H1 (cell line): Measurements from ENCODE around the gene CCDC30. TPM values are rescaled to one million over a fixed set of nuclear protein-coding genes. Genes with fewer than 3 reads are reported as not detected.

Experiments
- CTCF ChIA-PET: fragments of 300-600 bp; sonication (Branson Sonifier 250); formaldehyde crosslinking; loops from one replicate; lab custom pipeline; 2021; ENCODE audit not compliant: partially characterized antibody; lab: Charles Lee
- POLR2A ChIA-PET: fragments of 300-600 bp; sonication (Branson Sonifier 250); formaldehyde crosslinking; loops from one replicate; lab custom pipeline; 2021; ENCODE audit warnings: inconsistent platforms; ENCODE audit not compliant: partially characterized antibody; lab: Charles Lee
- DNase-seq, 2 experiments: peaks; one replicate each; pipeline versions ENCODE4 v3.0.0 to v3.0.0-alpha.2; 2010 to 2022; ENCODE audit warnings: low spot score in 2 of 2, low read depth in 1 of 2, mixed read lengths in 1 of 2
- FAIRE-seq: peaks from 2 replicates; lab custom pipeline; 2011; peaks lifted over from hg19 to GRCh38; lab: Jason Lieb, UNC
- H2AFZ ChIP-seq: 2 replicates; pipeline ENCODE4 v1.8.1; 2012; ENCODE audit warnings: low read length, inconsistent platforms
- H2AK5ac ChIP-seq: 2 replicates; pipeline ENCODE4 v1.6.1; 2013; ENCODE audit warnings: low read depth, low read length
- H2BK120ac ChIP-seq: replicated peaks from 2 replicates; pipeline ENCODE3; 2013; ENCODE audit warnings: low read depth, low read length, inconsistent platforms
- H2BK12ac ChIP-seq: 2 replicates; pipeline ENCODE4 v1.6.1; 2013; ENCODE audit warnings: low read depth, low read length
- H2BK15ac ChIP-seq: 2 replicates; pipeline ENCODE4 v1.6.1; 2013; ENCODE audit warnings: low read length
- H2BK20ac ChIP-seq: 2 replicates; pipeline ENCODE4 v1.6.1; 2013; ENCODE audit warnings: low read length
- H2BK5ac ChIP-seq: 2 replicates; pipeline ENCODE4 v1.6.1; 2013; ENCODE audit warnings: low read depth, low read length
- H3K14ac ChIP-seq: 2 replicates; pipeline ENCODE4 v1.6.1; 2013; ENCODE audit warnings: inconsistent platforms; ENCODE audit not compliant: insufficient read length
- H3K18ac ChIP-seq: 2 replicates; pipeline ENCODE4 v1.6.1; 2013; ENCODE audit warnings: low read length; ENCODE audit errors: extremely low read depth
- H3K23ac ChIP-seq: 2 replicates; pipeline ENCODE4 v1.6.1; 2013; ENCODE audit warnings: inconsistent platforms; ENCODE audit not compliant: insufficient read length
- H3K23me2 ChIP-seq: 2 replicates; pipeline ENCODE4 v1.6.1; 2013; ENCODE audit warnings: low read depth, low read length
- H3K27ac ChIP-seq: 2 replicates; pipeline ENCODE4 v1.6.1; 2011; ENCODE audit warnings: low read depth, low read length, inconsistent platforms
- H3K27me3 ChIP-seq, 4 experiments: replicated peaks in 1 of 4; 1 replicate in 1 of 4; 2 replicates in 3 of 4; pipeline versions ENCODE4 v1.6.1 to v1.8.1; 2011 to 2013; ENCODE audit warnings: low read length in 3 of 4, mild to moderate bottlenecking in 3 of 4, inconsistent platforms in 2 of 4, mixed read lengths in 2 of 4, moderate library complexity in 1 of 4; ENCODE audit not compliant: control insufficient read depth in 3 of 4, insufficient read depth in 3 of 4; ENCODE audit errors: extremely low read depth in 1 of 4
- H3K36me3 ChIP-seq, 4 experiments: 2 replicates each; pipeline versions ENCODE4 v1.6.1 to v1.8.1; 2011 to 2013; ENCODE audit warnings: mild to moderate bottlenecking in 4 of 4, low read length in 3 of 4, moderate library complexity in 2 of 4, control low read depth in 1 of 4, inconsistent platforms in 1 of 4; ENCODE audit not compliant: insufficient read depth in 4 of 4, control insufficient read depth in 2 of 4
- H3K4ac ChIP-seq: replicated peaks from 2 replicates; pipeline ENCODE3; 2013; ENCODE audit warnings: low read length, low read depth, mixed read lengths, inconsistent platforms; ENCODE audit not compliant: insufficient read length
- H3K4me1 ChIP-seq, 4 experiments: replicated peaks in 1 of 4; 1 replicate in 1 of 4; 2 replicates in 3 of 4; pipeline versions ENCODE4 v1.6.1 to v1.8.1; 2011 to 2013; ENCODE audit warnings: low read length in 3 of 4, inconsistent platforms in 2 of 4, mixed read lengths in 1 of 4; ENCODE audit not compliant: insufficient read depth in 4 of 4, control insufficient read depth in 3 of 4
- H3K4me2 ChIP-seq, 2 experiments: 2 replicates each; pipeline versions ENCODE4 v1.6.1 to v1.8.1; 2011 to 2013; ENCODE audit warnings: low read depth in 2 of 2, low read length in 2 of 2, control low read depth in 1 of 2, inconsistent platforms in 1 of 2, mild to moderate bottlenecking in 1 of 2; ENCODE audit not compliant: insufficient read depth in 1 of 2
- H3K4me3 ChIP-seq, 4 experiments: fragments of 200-600, 300-600 bp in 1 of 4; sonication (generic), shearing (Covaris generic), sonication (Bioruptor Twin) in 1 of 4; 2 replicates each; pipeline versions ENCODE4 v1.5.1 to v1.8.1; 2011 to 2016; ENCODE audit warnings: low read length in 4 of 4, low read depth in 3 of 4, control low read depth in 2 of 4, inconsistent platforms in 2 of 4, mild to moderate bottlenecking in 2 of 4, mixed read lengths in 1 of 4, moderate library complexity in 1 of 4; ENCODE audit not compliant: insufficient read depth in 2 of 4; ENCODE audit errors: extremely low read depth in 1 of 4
- H3K56ac ChIP-seq: replicated peaks from 2 replicates; pipeline ENCODE3; 2013; ENCODE audit warnings: low read depth, mild to moderate bottlenecking, mixed read lengths, low read length, inconsistent platforms; ENCODE audit not compliant: insufficient read length
- H3K79me1 ChIP-seq: 2 replicates; pipeline ENCODE4 v1.6.1; 2013; ENCODE audit warnings: low read depth, low read length, control low read depth
- H3K79me2 ChIP-seq, 2 experiments: 2 replicates each; pipeline versions ENCODE4 v1.6.1 to v1.8.1; 2012 to 2013; ENCODE audit warnings: low read length in 2 of 2, mild to moderate bottlenecking in 2 of 2, inconsistent platforms in 1 of 2; ENCODE audit not compliant: insufficient read depth in 2 of 2, control insufficient read depth in 1 of 2
- H3K9ac ChIP-seq, 4 experiments: replicated peaks in 1 of 4; 1 replicate in 1 of 4; 2 replicates in 3 of 4; pipeline versions ENCODE4 v1.6.1 to v1.8.1; 2011 to 2013; ENCODE audit warnings: low read depth in 3 of 4, low read length in 3 of 4, control low read depth in 2 of 4, mild to moderate bottlenecking in 2 of 4, moderate library complexity in 2 of 4, inconsistent platforms in 1 of 4; ENCODE audit errors: extremely low read depth in 1 of 4
- H3K9me3 ChIP-seq, 2 experiments: 2 replicates each; pipeline versions ENCODE4 v1.6.1 to v1.8.1; 2012 to 2013; ENCODE audit warnings: mild to moderate bottlenecking in 2 of 2, moderate library complexity in 2 of 2, control low read depth in 1 of 2, inconsistent platforms in 1 of 2, low read depth in 1 of 2, low read length in 1 of 2, mixed read lengths in 1 of 2; ENCODE audit not compliant: insufficient read depth in 2 of 2
- H4K20me1 ChIP-seq, 2 experiments: replicated peaks in 1 of 2; 2 replicates each; pipeline versions ENCODE3 to v1.8.1; 2011 to 2013; ENCODE audit warnings: inconsistent platforms in 2 of 2, low read length in 2 of 2, mild to moderate bottlenecking in 1 of 2; ENCODE audit not compliant: insufficient read depth in 2 of 2, control insufficient read depth in 1 of 2
- H4K5ac ChIP-seq: 2 replicates; pipeline ENCODE4 v1.6.1; 2013; ENCODE audit warnings: low read length, low read depth, mixed read lengths, inconsistent platforms; ENCODE audit not compliant: insufficient read length
- H4K8ac ChIP-seq: 2 replicates; pipeline ENCODE4 v1.8.0; 2013; ENCODE audit warnings: mild to moderate bottlenecking, moderate library complexity, low read length, inconsistent platforms; ENCODE audit not compliant: insufficient read depth; ENCODE audit errors: extremely low read depth
- H4K91ac ChIP-seq: replicated peaks from 2 replicates; pipeline ENCODE3; 2013; ENCODE audit warnings: low read length, mixed read lengths, inconsistent platforms; ENCODE audit not compliant: insufficient read length
- CHD1 ChIP-seq: IDR thresholded peaks from 2 replicates; pipeline ENCODE4 v1.6.1; 2012; ENCODE audit warnings: low read depth, low read length, improper control_type of control experiment
- CHD2 ChIP-seq: IDR thresholded peaks from 2 replicates; pipeline ENCODE4 v1.6.1; 2012; ENCODE audit warnings: low read length, improper control_type of control experiment
- SIX5 ChIP-seq: IDR thresholded peaks from 2 replicates; pipeline ENCODE4 v1.6.1; 2011; ENCODE audit warnings: mild to moderate bottlenecking, low read depth, low read length
- WGBS, 2 experiments: shearing (Covaris generic) in 1 of 2; methylation state at CpG; one replicate each; pipeline versions ENCODE4 v1.1.6 to v1.1.7; 2013 to 2015; ENCODE audit warnings: low lambda C conversion rate in 2 of 2, mixed read lengths in 2 of 2, inconsistent platforms in 1 of 2, low coverage in 1 of 2, missing lambda C conversion rate in 1 of 2; ENCODE audit not compliant: insufficient replicate concordance in 2 of 2, insufficient coverage in 1 of 2, insufficient read length in 1 of 2; ENCODE audit errors: extremely low coverage in 1 of 2, missing lambda C conversion rate in 1 of 2; 5-methylcytosine and 5-hydroxymethylcytosine counted together
- polyA plus RNA-seq, 7 experiments: library from polyadenylated mRNA; depleted of rRNA in 3 of 7; stranded (reverse) in 5 of 7; unstranded in 2 of 7; fragments of >200 nt in 5 of 7; fragments of 200-250 nt in 2 of 7; gene quantifications; 1 replicate in 5 of 7; 2 replicates in 1 of 7; 4 replicates in 1 of 7; pipeline versions ENCODE4 v1.2.1 to v1.2.3, GENCODE V29; 2011 to 2013; ENCODE audit warnings: missing spikeins in 2 of 7, mixed read lengths in 2 of 7
- total RNA-seq: library from RNA; stranded (reverse); fragmentation: NEBNext Ultra II Directional; extraction: Animal tissue kit (Norgen Biotek cat#: 25700); gene quantifications from 2 replicates; pipeline ENCODE4 v1.2.1, GENCODE V29; 2021

CCDC30 gene
- total and polyA plus RNA-seq, 2 of the 8 experiments (the other 6 are each of a cell fraction or from before 2014, with no cell fraction given), result 0.60 to 1.8 TPM

DNA sequence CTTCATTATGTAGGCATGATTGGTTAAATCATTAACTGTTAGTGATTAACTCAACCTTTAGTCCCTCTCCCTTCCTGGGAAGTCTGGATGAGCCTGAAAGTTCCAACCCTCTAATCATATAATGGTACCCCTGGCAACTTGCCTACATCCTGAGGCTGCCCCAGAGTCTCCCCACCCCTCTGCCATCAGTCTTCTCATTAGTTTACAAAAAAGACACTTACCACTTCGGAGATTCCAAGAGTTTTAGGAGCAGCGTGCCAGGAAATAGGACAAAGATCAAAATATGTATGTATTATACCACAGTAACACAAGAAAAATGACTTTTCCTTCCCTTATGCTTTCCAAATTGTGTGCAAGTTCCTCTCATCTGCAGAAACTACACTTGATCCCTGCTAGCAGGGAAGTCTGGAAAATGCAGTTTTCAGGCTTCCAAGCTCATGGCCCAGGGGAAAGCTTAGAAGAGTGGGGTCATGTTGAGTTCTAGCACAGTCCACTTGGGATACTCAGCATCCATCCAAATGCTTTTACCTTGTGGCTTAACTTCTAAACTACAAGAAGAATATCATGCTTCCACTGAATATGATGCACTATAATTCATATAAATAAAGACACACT, 130.5 kb downstream of the CCDC30 start:
- Histone ChIP-seq H2BK12ac (no peak overlapping the region), H4K5ac (no peak overlapping the region), H3K14ac (no peak overlapping the region), H3K27ac (no peak overlapping the region), H2BK120ac (no peak overlapping the region), H4K91ac (no peak overlapping the region), H3K79me1 (no peaks in the 10 kb centered on the region), H3K18ac (no peak overlapping the region), H3K9me3 (0 out of 4 replicates have a peak, but pooled peaks cover 0 to 4% of the 10 kb centered on the region in 2 experiments), H3K36me3 (no peaks in the 10 kb centered on the region), H2BK5ac (no peak overlapping the region), H3K27me3 (no peaks in the 10 kb centered on the region), H3K4ac (no peak overlapping the region), H3K79me2 (no peaks in the 10 kb centered on the region), H4K20me1 (no peaks in the 10 kb centered on the region), H3K9ac (no peak overlapping the region), H3K23me2 (no peaks in the 10 kb centered on the region), H3K4me3 (no peak overlapping the region), H2BK20ac (no peak overlapping the region), H3K23ac (no peak overlapping the region), H3K4me1 (no peaks in the 10 kb centered on the region), H4K8ac (no peak overlapping the region), H2AK5ac (no peak overlapping the region), H2BK15ac (no peak overlapping the region), H2AFZ (no peak overlapping the region), H3K56ac (no peak overlapping the region), H3K4me2 (no peak overlapping the region)
- 77% methylated on average over 2 of the region's 2 CpGs; no CpG with 5 or more reads in 1 of the 2 experiments for WGBS, 2 experiments
- FAIRE-seq, result no peak
- ChIA-PET POLR2A (no interaction called here), CTCF (interaction anchor here (1.2 to 2.2 kb wide), 3 partner anchors 15 to 163 kb away, joined by 3 to 6 read pairs (median 3); no protein-coding TSS in a partner anchor)
- no peak for TF ChIP-seq SIX5
- TF ChIP-seq CHD2, result no peak
- no peak for TF ChIP-seq CHD1
- no peak for DNase-seq
